ENCODE results near the gene CREG2.

DNA sequence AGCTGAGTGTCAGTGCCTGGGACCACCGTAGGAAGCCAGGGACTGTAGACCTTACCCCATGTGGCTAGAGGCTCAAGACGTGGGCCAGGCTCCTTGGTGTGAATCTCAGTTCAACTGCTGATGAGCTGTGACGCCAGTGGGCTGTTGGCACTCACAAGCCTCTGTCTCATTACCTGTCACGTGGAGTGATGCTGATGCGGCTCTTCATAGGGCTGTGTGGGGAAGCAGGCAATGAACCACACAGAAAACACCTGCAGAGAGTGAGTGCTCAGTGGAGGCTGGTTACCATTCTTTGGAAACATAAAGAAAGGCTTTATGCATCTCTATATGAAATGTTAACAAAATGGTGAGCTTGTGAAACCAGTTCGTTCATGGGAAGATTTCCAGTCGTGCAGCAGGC is 36.1 kb downstream of the CREG2 start:
- TF ChIP-seq, protein P1, sequence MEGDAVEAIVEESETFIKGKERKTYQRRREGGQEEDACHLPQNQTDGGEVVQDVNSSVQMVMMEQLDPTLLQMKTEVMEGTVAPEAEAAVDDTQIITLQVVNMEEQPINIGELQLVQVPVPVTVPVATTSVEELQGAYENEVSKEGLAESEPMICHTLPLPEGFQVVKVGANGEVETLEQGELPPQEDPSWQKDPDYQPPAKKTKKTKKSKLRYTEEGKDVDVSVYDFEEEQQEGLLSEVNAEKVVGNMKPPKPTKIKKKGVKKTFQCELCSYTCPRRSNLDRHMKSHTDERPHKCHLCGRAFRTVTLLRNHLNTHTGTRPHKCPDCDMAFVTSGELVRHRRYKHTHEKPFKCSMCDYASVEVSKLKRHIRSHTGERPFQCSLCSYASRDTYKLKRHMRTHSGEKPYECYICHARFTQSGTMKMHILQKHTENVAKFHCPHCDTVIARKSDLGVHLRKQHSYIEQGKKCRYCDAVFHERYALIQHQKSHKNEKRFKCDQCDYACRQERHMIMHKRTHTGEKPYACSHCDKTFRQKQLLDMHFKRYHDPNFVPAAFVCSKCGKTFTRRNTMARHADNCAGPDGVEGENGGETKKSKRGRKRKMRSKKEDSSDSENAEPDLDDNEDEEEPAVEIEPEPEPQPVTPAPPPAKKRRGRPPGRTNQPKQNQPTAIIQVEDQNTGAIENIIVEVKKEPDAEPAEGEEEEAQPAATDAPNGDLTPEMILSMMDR (IDR thresholded peaks at IDR 0.05): no peak
- TF ChIP-seq POLR2A (IDR thresholded peaks at IDR 0.05): no peak
